T follicular helper cell (primary cell): ENCODE data around the gene NDUFS8.
A peak's percentile ranks its signal among the peaks of the same experiment; 100 is the strongest.

Experiments
- DNase-seq: peaks from one replicate; pipeline ENCODE4 v3.0.0-alpha.2; 2020; ENCODE audit warnings: low read depth

Gene NDUFS8

DNA sequence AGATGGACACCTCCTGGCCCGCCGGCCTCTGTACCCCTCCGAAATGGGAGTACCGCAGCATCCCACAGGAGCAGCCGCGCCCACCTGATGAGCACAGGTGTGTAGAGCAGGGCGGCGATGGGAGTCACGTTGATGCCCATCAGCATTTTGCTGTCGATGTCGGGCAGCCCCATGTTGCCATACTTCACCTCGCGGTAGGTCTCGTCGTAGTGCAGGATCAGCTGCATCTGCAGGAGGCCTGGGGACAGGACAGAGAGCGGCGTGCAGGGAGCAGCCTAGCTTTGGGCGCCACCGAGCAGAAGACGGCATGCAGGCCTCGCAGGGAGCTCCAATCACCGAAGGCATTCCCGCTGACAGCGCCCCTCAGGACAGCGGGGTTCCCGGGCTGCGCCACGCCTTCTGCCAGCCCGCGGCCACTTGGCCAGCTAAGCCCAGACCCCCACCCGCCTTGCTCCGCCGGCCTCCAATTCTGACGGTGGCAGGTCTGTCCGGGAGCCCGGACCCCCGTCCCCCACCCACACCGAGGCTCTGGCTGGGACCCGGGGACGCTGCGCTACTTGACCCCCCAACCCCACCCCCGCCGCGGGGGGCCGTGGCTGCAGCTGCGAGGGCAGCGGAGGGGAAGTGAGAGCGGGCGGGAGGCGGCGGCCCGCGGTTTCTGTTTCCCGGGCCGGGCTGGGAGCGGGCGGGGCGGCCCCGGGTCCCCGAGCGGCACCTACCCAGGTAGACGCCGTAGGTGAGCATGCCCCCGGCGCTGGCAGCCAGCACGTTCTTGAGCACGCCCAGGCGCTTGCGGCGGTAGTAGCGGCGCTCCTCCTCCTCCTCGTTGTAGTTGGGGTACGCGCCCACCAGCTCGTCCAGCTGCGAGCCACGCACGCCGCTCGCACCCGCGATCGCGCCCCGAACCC is 27.3 kb upstream of the NDUFS8 start:
- DNase-seq, result peak; percentile 44

- DNase-seq, result peak; percentile 53
Observed at GRCh38 chr11:68003846-68004550, 26.5 kb upstream of the NDUFS8 start, which contains the start of gene UNC93B1. UNC93B1 (minus strand) TSS chr11:68004097; CDS start chr11:68004043, 54 bp downstream.

DNA sequence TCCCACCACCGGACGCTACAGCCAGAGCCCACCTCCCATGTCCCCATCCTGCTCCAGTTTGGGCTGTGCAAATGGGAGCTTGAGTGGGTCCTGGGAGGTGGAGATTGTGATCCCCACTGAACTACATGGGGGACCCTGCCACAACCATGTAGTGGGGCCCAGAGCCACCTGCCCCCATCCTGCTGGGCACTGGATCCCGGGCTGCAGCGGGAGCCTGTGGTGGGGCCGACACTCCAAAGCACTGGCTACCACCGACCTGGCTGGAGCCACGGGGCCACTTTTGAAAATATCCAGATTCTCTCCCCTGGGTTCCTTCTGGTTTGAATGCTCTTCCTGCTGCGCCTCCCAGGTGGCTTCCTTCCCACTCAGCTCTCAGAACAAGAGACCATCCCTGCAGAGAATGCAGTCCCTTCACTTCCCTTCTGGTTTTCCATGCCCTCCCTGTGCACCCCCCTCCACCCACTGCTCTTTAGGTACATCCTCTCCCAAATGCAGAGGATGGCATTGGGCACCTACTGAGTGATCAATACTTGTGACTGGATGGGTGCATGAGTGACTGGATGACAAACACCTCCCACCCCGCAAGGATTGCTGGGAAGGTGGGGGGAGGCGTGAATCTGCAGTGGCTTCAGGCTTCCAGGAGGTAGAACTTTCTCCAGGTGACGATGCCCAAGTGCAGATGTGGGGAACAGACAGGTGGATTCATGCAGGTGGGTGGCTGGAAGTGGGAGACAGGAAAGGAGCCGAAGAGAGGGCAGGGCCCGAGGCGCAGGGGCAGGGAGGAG is 25.7 kb upstream of the NDUFS8 start:
- DNase-seq, result no peak

GRCh38 chr11:68006606-68007166 is 23.8 kb upstream of the NDUFS8 start:
- DNase-seq, result no peak

- no peak for DNase-seq
Observed at GRCh38 chr11:68007498-68008380, 22.7 kb upstream of the NDUFS8 start.

- DNase-seq, result no peak
Observed at GRCh38 chr11:68008381-68009337, 21.8 kb upstream of the NDUFS8 start.

DNA sequence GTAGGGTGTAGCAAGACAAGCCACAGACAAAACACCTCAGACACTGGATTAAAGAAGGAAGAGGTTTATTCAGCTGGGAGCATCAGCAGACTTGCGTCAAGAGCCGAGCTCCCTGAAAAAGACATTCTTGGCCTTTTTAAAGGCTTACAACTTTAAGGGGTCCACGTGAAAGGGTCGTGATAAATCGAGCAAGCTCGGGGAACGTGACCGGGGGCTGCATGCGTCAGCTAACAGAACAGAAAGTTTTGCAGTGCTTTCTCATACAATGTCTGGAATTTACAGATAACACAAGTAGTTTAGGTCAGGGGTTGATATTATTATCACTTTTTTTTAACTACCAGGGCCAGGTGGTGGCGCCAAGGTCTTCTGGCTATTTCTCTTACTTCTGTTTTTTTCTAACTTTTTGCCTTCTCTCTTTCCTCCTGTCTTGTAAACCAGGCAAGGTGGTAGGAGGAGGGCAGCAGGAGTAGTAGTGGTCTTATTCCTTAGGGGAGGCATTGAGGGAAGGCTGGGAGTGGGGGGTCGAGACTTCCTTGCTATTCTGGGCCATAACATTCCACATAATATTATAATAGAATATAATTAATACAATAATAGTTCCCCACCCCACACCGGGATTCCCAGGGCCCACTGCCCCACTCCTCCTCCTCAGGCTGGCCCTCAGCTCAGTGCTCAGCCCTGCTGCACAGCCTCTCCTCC is 20.9 kb upstream of the NDUFS8 start:
- DNase-seq, result no peak

DNA sequence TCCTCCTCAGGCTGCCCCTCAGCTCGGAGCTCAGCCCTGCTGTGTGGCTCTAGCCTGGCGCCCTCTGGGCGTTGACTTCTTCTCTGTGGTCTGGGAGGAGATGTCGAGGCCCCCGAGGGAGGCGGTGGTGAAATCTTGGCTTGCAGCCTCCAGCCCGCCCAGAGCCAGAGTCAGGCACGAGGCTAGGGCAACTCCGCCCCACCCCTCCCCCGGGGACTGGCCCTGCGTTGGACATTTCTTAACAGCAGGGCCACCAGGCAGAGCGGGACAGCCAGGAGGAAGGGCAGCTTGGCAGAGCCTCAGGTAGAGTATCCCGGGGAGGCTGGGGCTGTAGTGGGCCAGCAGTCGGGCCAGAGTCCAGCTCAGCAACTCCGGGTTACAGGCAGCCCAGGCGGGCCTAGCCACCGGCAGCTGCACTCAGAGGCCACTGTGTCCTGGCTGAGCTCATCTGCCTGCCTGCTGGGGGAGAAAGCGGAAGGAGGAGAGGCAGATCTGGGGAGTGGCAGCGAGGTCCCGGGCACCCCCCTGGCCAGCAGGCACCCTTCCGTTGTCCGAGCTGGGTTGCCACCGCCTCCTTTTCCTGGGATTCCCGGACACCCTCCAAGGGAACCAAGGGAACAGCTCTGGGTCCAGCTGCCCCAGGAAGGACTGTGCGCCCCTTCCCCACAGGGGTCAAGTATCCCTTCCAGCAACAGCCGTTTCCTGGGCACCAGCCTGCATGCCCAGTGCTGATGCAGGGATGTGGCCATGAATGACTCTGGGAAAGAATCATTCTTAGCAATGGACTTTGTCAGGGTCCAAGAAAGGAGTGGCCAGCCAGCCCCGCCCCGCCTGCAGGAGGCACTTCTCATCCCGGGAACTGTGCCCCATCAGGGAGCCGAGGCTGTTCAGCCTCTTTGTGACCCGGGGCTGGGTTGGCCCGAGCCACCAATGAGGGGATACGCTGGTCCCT is 20.1 kb upstream of the NDUFS8 start, which contains the start of gene ALDH3B1:
Gene ALDH3B1 (plus strand): TSS at position 238 of the 952 bp plus-strand sequence. CDS start 4,971 bp downstream, outside the sequence.
- no peak for DNase-seq

GRCh38 chr11:68011051-68011943 is 19.2 kb upstream of the NDUFS8 start:
- no peak for DNase-seq

DNA sequence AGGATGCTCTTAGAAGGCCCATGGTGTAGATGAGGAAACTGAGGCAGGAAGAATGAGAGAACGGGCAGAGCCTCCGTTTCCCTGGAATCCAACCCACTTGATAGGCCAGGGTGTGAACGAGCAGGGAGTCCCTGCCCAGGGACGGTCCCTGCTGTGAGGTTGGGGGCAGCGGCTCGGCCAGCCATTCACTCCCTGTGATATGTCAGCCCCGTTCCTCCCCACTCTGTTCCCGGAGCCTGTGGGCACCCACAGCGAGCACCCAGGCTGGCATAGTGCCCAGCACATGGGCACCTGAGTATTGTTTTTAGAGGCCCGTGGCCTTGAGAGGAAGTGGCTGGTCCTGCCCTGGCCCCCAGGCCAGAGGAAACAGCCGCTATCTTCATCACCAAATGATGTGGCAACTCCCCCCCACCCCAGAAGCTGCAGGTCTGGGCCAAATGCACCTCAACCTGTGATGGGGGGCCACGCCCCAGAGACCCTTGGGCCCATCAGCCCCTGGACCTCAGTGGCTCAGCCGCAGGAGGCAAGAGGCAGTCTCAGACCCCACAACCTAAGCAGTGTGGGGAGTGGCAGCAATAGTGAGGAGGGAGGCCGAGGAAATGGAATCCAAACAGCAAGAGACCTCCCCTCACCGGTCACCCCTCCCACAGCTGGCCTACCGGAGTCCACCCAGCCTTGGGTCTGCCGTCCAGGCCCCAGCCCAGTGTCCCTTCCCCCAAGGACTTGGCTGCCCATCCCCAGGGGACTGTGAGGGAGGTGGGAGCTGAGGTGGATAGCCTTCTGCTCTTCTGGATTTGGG is 18.2 kb upstream of the NDUFS8 start:
- no peak for DNase-seq

DNA sequence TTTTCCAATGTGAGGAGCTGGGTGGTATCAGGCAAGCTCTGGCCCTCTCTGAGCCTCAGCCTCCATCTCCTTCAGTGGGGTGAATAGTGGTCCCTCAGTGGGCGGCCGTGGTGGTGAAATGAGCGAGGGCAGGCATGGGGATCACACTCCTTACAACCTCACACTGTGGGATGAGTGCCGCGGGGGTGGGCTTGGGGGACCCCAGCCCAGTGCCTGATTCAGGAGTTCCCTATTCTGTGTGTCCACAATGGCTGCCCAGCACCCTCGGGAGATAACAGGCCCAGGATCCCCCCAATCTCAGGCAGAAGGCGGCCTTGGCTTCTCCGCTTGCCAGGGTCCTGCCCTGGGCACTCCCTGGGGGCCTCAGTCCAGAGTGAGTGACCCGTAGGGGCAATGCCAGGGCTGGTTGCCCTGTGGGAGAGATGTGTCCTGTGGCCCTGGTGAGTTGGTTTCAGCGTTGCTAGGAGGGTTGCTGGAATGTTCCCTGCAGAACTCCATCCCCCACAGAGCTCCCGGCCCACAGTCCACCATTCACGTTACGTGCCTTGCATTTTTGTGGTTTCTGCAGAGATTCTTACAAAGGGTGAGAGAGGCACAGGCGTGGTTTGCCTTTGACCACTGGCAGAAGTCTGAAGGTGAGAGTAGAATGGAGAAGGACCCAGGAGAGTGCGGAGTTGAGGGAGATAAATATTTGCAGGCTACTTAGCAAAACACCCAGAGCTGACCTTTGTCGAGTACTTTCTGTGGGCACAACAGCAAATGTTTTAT is 17.5 kb upstream of the NDUFS8 start:
- no peak for DNase-seq

- DNase-seq, result no peak
Observed at GRCh38 chr11:68013611-68014156, 16.8 kb upstream of the NDUFS8 start.

GRCh38 chr11:68014157-68014946 is 16.1 kb upstream of the NDUFS8 start:
- DNase-seq, result no peak

GRCh38 chr11:68014947-68015447 is 15.5 kb upstream of the NDUFS8 start:
- DNase-seq, result no peak
